Panc1 (cell line): ENCODE results near the gene SLC29A1.

Experiments
- CTCF ChIP-seq: fragments of 450-650 bp; IDR thresholded peaks from 2 replicates; pipeline ENCODE4 v1.5.1; 2017; ENCODE audit warnings: mild to moderate bottlenecking
- POLR2AphosphoS5 ChIP-seq: IDR thresholded peaks from 2 replicates; pipeline ENCODE4 v1.6.1; 2012; ENCODE audit warnings: mild to moderate bottlenecking, low read depth, low read length, moderate library complexity
- REST ChIP-seq, 2 experiments: IDR thresholded peaks; 2 replicates each; pipeline ENCODE4 v1.6.1; 2011 to 2012; ENCODE audit warnings: low read depth in 2 of 2, control low read depth in 1 of 2, low read length in 1 of 2, mild to moderate bottlenecking in 1 of 2, moderate library complexity in 1 of 2; ENCODE audit not compliant: insufficient read depth in 1 of 2
- SIN3A ChIP-seq: IDR thresholded peaks from 2 replicates; pipeline ENCODE4 v1.6.1; 2012; ENCODE audit warnings: low read depth, mild to moderate bottlenecking, low read length, moderate library complexity, borderline replicate concordance; ENCODE audit not compliant: insufficient read depth
- TCF7L2 ChIP-seq: IDR thresholded peaks from 2 replicates; pipeline ENCODE4 v1.6.1; 2011; ENCODE audit warnings: mild to moderate bottlenecking, low read depth, low read length, inconsistent platforms

- TF ChIP-seq CTCF (no peak), POLR2AphosphoS5 (no peak), REST (IDR thresholded peaks at IDR 0.05; ENCODE audit: insufficient read depth in 1 of 2, low read depth in 2 of 2, low read length in 1 of 2) (no peak), TCF7L2 (no peak), SIN3A (no peak)
These were observed 42.5 kb upstream of the SLC29A1 start for GRCh38 chr6:44180886-44181285.
